ENCODE results near the gene REEP1. TPM values are rescaled to one million over a fixed set of nuclear protein-coding genes. Genes with fewer than 3 reads are reported as not detected.

Gene REEP1
- total RNA-seq, 1 donor from 2014 or later, result not detected

DNA sequence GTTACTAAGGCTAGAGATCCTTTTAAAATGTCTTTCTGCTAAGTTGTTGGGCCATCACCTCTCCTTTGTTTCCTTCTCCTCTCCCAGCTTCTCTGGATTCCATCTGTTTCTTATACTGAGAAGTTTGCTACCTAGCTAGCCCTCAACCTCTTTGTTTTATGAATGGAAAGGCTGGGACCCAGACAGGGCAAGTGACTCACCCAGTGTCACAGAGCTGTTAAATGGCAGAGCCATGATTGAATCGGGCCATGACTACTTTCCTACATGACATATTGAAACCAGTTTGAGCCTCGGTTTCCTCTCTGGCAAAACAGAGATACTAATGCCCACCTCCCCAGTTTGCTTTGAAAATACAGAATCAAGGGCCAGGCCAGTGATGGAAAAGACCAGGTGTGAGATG, 24.1 kb downstream of the REEP1 start:
- no peaks in the 10 kb centered on the region for H3K9me3 Mint-ChIP-seq
- H3K4me3 Mint-ChIP-seq, result no peak overlapping the region
- CTCF ChIA-PET, result no interaction called here
- no peaks in the 10 kb centered on the region for H3K4me1 Mint-ChIP-seq
- DNase-seq (no peak), ATAC-seq (ENCODE audit: low read depth) (no peak)
- TF ChIP-seq, protein P1, sequence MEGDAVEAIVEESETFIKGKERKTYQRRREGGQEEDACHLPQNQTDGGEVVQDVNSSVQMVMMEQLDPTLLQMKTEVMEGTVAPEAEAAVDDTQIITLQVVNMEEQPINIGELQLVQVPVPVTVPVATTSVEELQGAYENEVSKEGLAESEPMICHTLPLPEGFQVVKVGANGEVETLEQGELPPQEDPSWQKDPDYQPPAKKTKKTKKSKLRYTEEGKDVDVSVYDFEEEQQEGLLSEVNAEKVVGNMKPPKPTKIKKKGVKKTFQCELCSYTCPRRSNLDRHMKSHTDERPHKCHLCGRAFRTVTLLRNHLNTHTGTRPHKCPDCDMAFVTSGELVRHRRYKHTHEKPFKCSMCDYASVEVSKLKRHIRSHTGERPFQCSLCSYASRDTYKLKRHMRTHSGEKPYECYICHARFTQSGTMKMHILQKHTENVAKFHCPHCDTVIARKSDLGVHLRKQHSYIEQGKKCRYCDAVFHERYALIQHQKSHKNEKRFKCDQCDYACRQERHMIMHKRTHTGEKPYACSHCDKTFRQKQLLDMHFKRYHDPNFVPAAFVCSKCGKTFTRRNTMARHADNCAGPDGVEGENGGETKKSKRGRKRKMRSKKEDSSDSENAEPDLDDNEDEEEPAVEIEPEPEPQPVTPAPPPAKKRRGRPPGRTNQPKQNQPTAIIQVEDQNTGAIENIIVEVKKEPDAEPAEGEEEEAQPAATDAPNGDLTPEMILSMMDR (IDR thresholded peaks at IDR 0.05), result no peak
- H3K27ac Mint-ChIP-seq, result no peak overlapping the region
- intact Hi-C loops (cut with micrococcal nuclease), result no loop called here
- H3K27me3 Mint-ChIP-seq, result peaks cover 2% of the 10 kb centered on the region
- no peaks in the 10 kb centered on the region for H3K36me3 Mint-ChIP-seq (ENCODE audit: low read depth)
- POLR2A ChIA-PET, result no interaction called here

DNA sequence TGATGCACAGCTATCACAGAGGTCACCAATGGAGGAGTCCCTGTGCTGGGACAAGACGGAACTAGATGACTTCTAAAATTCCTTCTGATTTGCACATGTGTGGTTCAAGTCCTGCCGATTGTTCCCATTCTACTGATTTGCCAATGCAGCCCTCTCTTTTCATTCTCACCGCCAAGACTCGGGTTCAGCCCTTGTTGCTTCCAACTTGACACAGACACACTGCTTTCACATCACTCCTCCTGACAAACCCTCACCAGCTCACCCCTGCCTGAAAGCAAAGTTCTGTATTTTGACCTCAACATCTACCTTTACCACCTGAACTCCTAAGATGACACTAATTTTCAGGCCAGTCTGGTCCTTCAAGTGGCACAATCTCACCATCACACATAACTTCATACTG, 25.5 kb downstream of the REEP1 start:
- no peak overlapping the region for H3K4me3 Mint-ChIP-seq
- H3K9me3 Mint-ChIP-seq, result no peaks in the 10 kb centered on the region
- CTCF ChIA-PET, result no interaction called here
- TF ChIP-seq, protein P1 (IDR thresholded peaks at IDR 0.05), result no peak
- H3K36me3 Mint-ChIP-seq (ENCODE audit: low read depth), result no peaks in the 10 kb centered on the region
- no peaks in the 10 kb centered on the region for H3K4me1 Mint-ChIP-seq
- ATAC-seq (ENCODE audit: low read depth), result no peak
- H3K27me3 Mint-ChIP-seq, result peaks cover 2% of the 10 kb centered on the region
- intact Hi-C loops (cut with micrococcal nuclease), result no loop called here
- POLR2A ChIA-PET, result no interaction called here
- no peak for DNase-seq
- no peak overlapping the region for H3K27ac Mint-ChIP-seq

DNA sequence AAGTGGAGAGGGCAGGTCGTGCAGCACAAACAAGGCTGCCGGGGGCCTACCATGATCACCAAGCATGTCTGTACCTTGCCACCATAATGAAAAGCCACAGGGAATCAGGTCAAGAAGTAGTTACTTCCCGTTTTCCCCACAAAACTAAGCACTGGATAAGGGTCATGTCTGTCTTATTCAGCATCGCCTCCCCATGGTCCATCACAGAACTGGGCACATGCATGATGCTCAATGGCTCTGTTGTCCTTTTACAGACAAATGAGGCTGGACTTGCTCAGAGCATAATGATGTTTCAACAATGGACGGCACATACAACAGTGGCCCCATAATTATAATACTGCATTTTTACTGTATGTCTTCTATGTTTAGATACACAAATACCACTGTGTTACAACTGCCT, 27.5 kb downstream of the REEP1 start:
- Mint-ChIP-seq H3K27ac (no peak overlapping the region), H3K9me3 (no peaks in the 10 kb centered on the region), H3K36me3 (ENCODE audit: low read depth) (no peaks in the 10 kb centered on the region), H3K27me3 (peaks cover 7% of the 10 kb centered on the region), H3K4me1 (no peaks in the 10 kb centered on the region), H3K4me3 (no peak overlapping the region)
- ChIA-PET CTCF (no interaction called here), POLR2A (no interaction called here)
- ATAC-seq (ENCODE audit: low read depth), result no peak
- no peak for DNase-seq
- TF ChIP-seq, protein P1 (IDR thresholded peaks at IDR 0.05), result no peak
- intact Hi-C loops (cut with micrococcal nuclease), result no loop called here

DNA sequence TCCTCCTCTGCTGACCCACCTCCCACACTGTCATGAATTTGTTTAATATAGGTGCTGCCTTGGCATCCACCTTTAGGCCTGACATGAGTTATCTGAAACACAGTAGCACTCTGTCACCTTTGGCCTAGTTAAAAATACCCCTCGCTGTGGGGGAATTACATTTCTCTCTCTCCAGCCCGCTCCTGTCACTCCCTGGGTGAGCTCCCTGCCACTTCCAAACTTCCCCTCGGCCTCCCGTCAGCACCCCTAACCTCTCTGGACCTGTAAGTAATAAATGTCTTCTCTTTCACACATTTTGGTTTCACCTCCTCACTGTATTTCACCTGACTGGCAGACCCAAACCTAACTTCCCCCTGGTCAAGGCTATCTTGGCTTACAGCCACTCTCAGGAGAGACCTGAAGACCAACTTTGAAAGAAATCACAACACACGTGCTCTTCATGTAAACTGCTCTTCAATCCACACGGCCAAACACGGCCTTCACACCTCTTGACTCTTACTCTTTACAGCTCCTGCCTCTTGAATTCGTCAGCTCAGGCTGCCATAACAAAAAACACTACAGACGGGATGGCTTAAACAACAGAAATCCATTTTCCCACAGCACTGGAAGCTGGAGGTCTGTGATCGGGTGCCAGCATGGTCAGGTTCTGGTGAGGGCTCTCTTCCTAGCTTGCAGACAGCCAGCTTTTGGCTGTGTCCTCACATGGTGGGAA, 28.3 kb downstream of the REEP1 start:
- Mint-ChIP-seq H3K27ac (no peak overlapping the region), H3K9me3 (no peaks in the 10 kb centered on the region), H3K27me3 (peaks cover 7% of the 10 kb centered on the region), H3K36me3 (ENCODE audit: low read depth) (no peaks in the 10 kb centered on the region), H3K4me1 (no peaks in the 10 kb centered on the region), H3K4me3 (no peak overlapping the region)
- ATAC-seq (ENCODE audit: low read depth) (no peak), DNase-seq (no peak)
- ChIA-PET POLR2A (no interaction called here), CTCF (no interaction called here)
- TF ChIP-seq, protein P1 (IDR thresholded peaks at IDR 0.05), result no peak
- intact Hi-C loops (cut with micrococcal nuclease), result no loop called here

DNA sequence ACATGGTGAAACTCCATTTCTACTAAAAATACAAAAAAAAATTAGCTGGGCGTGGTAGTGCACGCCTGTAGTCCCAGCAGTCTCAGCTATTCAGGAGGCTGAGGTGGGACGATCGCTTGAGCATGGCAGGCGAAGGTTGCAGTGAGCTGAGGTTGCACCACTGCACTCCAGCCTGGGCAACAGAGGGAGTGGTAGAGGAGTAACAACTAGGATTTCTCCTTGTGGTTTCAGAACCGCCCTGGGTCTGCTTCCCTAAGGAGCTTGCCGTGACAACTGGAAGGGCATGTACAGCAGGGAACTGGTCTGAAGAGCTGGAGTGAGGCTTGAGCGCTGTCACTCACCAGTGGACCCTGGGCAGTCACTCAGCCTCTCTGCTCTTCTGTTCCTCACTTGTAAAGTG, 29.1 kb downstream of the REEP1 start:
- CTCF ChIA-PET, result no interaction called here
- POLR2A ChIA-PET, result no interaction called here
- H3K4me3 Mint-ChIP-seq, result no peak overlapping the region
- TF ChIP-seq, protein P1 (IDR thresholded peaks at IDR 0.05), result no peak
- DNase-seq (no peak), ATAC-seq (ENCODE audit: low read depth) (no peak)
- H3K36me3 Mint-ChIP-seq (ENCODE audit: low read depth), result no peaks in the 10 kb centered on the region
- H3K27me3 Mint-ChIP-seq, result peaks cover 12% of the 10 kb centered on the region
- no peak overlapping the region for H3K27ac Mint-ChIP-seq
- intact Hi-C loops (cut with micrococcal nuclease), result no loop called here
- no peaks in the 10 kb centered on the region for H3K4me1 Mint-ChIP-seq
- H3K9me3 Mint-ChIP-seq, result no peaks in the 10 kb centered on the region
